Duodenal mucosa (tissue), 2 donors: Measurements from ENCODE around the gene LRRC8C.

Experiments
- H3K27ac ChIP-seq: one replicate; pipeline ENCODE4 v1.7.0; 2013; ENCODE audit warnings: low read depth, low read length
- H3K27me3 ChIP-seq, 2 donors: one replicate each; pipeline ENCODE4 v1.7.0; 2013; ENCODE audit warnings: low read length in 2 of 2, control low read depth in 1 of 2; ENCODE audit not compliant: insufficient read depth in 2 of 2, control insufficient read depth in 1 of 2
- H3K36me3 ChIP-seq, 2 donors: one replicate each; pipeline ENCODE4 v1.7.0; 2013; ENCODE audit warnings: low read length in 2 of 2, control low read depth in 1 of 2; ENCODE audit not compliant: insufficient read depth in 2 of 2, control insufficient read depth in 1 of 2
- H3K4me1 ChIP-seq, 2 donors: one replicate each; pipeline ENCODE4 v1.7.0; 2013; ENCODE audit warnings: low read length in 2 of 2, control low read depth in 1 of 2; ENCODE audit not compliant: insufficient read depth in 2 of 2, control insufficient read depth in 1 of 2
- H3K4me3 ChIP-seq, 2 donors: one replicate each; pipeline ENCODE4 v1.7.0; 2013; ENCODE audit warnings: low read length in 2 of 2, low read depth in 1 of 2
- H3K9ac ChIP-seq, 2 donors: one replicate each; pipeline ENCODE4 v1.7.0; 2013; ENCODE audit warnings: low read length in 2 of 2, low read depth in 1 of 2
- H3K9me3 ChIP-seq, 2 donors: one replicate each; pipeline ENCODE4 v1.7.0; 2013; ENCODE audit warnings: low read length in 2 of 2, control low read depth in 1 of 2; ENCODE audit not compliant: control insufficient read depth in 1 of 2

The LRRC8C gene

DNA sequence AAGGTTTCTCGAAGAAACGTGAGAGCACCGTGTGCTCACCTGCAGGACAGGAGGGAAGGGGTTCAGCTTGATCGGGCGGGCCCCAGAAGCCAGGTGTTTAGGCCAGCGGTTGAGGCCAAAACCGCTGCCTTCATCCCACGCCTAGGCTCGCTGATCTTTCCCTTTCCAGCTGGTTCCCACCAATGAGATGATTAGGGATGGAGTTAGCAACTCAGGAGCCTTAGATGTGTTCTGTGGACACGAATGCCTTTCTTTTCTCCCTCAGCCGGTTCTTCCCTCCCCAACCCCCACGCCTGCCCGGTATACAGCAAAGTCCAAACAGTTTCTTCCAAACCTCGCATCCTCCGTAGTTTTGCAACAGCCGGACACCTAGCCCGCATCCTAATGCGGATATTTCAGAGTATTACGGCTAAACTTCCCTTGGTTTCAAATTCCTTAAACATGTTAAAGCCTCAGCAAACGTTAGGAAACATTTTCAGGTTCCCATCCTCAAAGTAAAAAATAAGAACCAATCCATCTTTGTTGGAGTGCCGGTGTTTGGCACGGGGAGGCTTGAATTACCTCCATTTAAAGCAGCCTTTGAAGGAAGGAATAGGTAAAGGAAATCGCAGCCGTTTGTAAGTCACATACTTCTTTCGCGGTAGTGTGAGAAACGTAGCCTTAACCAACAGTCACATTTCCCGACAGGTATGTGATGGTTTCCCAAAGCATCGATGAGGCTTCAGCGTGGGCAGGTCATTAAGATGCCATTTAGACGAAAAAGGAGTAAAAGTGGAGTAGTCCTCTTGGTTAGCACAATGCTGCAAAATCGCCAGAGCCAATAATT lies 1.1 kb downstream of the LRRC8C start:
- Histone ChIP-seq H3K27ac (no peak overlapping the region), H3K36me3 (no peaks in the 10 kb centered on the region), H3K9ac (peak overlapping the region; percentile 44 to 49), H3K27me3 (peaks cover 0 to 3% of the 10 kb centered on the region in 2 donors), H3K4me1 (peaks cover 12 to 15% of the 10 kb centered on the region in 2 donors), H3K4me3 (peak overlapping the region; percentile 64 to 76), H3K9me3 (no peaks in the 10 kb centered on the region)

DNA sequence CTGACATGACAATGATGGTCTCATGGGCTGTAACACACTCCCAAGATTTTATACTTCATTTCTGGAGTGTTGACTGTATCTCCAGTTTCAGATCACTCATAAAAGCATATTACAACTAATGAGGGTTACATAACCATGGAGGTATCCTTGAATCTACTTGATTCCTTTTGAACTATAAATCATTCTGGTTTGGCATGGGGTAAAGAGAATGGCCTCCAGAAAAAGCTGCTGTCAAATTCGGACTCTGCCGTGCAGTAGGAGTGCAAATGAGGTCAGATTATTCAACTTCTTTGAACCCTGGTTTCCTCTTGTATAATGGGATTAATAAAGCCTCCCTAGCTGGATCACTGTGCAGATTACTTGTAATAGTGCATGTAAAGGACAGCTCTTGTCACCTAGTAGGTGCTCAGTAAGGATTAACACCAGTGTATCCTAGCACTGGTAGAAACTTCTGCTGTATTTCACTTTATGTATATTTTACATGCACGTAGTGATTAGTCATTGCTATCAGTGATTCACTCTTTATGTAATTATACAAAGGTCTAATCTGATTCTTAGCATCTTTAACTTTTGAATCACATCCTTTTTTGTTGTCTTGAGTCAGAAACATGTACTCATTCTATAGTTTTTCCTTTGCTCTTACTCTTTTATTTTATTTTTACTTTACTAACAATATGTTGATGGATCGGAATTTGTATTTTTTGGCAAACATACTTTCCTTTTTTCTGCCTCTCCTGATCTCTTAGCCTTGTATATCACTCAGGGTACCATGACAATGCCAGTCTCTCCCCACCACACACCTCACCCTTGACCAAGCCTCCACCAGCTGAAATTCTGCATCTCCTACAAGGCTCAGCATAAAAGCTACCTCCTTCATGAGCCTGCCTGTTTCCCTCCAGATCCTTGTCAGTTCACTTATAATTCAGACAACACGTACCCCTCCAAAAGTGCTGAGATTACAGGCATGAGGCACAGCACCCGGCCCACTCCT lies 3.2 kb downstream of the LRRC8C start:
- H3K4me3 ChIP-seq = no peak overlapping the region
- no peak overlapping the region for H3K27ac ChIP-seq
- H3K9ac ChIP-seq = no peak overlapping the region

DNA sequence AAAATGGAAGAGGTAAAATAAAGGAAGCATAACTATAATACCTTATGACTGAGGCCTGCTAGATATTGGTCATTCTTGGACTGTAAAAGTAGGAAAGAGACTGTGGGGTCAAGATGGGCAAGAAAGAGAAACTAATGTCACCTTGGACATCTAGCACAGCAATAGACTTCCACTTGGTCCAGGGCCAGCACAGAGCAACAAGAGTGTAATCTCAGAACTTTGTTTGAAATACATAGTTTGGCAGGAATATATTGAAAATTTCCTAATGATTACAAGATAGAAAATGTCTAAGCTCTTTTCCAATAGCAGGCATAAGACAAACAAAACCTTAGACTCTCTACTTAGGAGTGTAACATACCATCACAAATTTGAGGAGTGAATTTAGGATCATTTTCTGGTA lies 4.6 kb downstream of the LRRC8C start:
- Histone ChIP-seq H3K9me3 (no peaks in the 10 kb centered on the region), H3K27ac (no peak overlapping the region), H3K27me3 (peaks cover 0 to 3% of the 10 kb centered on the region in 2 donors), H3K4me1 (peaks cover 4 to 7% of the 10 kb centered on the region in 2 donors), H3K4me3 (no peak overlapping the region), H3K36me3 (no peaks in the 10 kb centered on the region), H3K9ac (no peak overlapping the region)

More for the DNA sequence above, 3.2 kb downstream of the LRRC8C start:
- no peaks in the 10 kb centered on the region for H3K9me3 ChIP-seq
- H3K4me1 ChIP-seq = peaks cover 12 to 15% of the 10 kb centered on the region in 2 donors
- H3K36me3 ChIP-seq = no peaks in the 10 kb centered on the region
- peaks cover 0 to 3% of the 10 kb centered on the region in 2 donors for H3K27me3 ChIP-seq

DNA sequence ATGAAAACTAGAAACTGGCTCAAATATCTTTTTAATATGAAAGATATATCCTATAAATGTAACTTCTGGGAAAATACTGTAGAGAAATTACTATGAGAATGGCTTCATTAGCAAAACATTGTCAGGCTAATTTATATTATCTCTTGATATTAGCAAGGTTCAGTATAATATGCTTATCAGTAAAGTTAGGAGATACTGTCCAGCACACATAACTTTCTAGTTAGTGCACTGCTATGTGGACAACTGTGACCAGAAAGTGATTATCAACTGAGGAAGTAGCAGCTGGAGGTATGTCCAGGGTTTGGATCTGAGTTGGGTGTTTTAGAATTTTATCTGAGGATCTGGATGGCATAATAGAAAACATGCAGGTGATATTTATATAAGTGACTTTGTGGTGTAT lies 7.5 kb downstream of the LRRC8C start:
- H3K9ac ChIP-seq = no peak overlapping the region

DNA sequence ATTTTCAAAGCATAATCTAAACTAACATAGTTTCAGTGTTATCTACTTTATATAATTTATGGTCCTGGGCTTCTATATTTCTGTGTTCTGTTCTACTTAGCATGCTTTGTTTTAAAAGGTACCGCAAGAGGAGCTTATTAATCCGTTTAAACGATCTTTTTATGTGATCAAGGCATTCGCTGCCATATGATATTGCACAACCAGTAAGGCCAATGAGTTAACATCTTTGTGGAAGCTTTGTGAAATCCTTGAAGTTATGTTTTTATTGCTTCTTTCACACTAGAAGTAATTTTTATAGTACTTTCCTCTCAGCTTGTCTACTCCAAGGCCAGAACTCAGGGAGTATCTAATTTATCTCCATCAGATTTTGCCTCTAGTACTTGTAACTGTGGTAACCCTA lies 8.9 kb downstream of the LRRC8C start:
- H3K9me3 ChIP-seq = peaks cover 0 to 8% of the 10 kb centered on the region in 2 donors
- H3K9ac ChIP-seq = no peak overlapping the region
- no peak overlapping the region for H3K4me3 ChIP-seq
- H3K27ac ChIP-seq = no peak overlapping the region
- H3K27me3 ChIP-seq = no peaks in the 10 kb centered on the region
- H3K36me3 ChIP-seq = no peaks in the 10 kb centered on the region
- H3K4me1 ChIP-seq = no peaks in the 10 kb centered on the region

More for the DNA sequence above, 7.5 kb downstream of the LRRC8C start:
- Histone ChIP-seq H3K27me3 (no peaks in the 10 kb centered on the region), H3K4me3 (no peak overlapping the region), H3K36me3 (no peaks in the 10 kb centered on the region), H3K9me3 (no peaks in the 10 kb centered on the region), H3K27ac (no peak overlapping the region), H3K4me1 (peaks cover 4 to 5% of the 10 kb centered on the region in 2 donors)

DNA sequence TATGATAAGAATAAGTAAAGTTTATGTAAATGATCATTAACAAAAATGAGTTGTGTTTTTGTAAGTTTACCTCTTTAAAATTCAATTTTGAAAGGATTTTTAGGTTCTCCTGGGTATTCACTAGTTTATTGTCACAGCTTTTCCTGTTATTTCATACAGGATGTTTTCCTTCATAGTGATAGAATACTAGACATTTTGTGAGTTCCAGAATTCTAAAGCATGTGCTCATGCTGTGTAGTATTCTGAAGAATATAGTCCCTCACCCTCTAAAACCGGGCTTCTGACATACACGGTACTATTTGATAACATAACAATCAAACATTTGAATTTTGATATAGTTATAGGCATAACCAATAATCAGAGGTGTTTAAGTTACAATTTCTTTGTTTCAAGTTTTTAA lies 10.7 kb downstream of the LRRC8C start:
- Histone ChIP-seq H3K36me3 (no peaks in the 10 kb centered on the region), H3K27ac (no peak overlapping the region), H3K4me1 (no peaks in the 10 kb centered on the region), H3K9me3 (peaks cover 0 to 8% of the 10 kb centered on the region in 2 donors), H3K4me3 (no peak overlapping the region), H3K27me3 (no peaks in the 10 kb centered on the region), H3K9ac (no peak overlapping the region)

DNA sequence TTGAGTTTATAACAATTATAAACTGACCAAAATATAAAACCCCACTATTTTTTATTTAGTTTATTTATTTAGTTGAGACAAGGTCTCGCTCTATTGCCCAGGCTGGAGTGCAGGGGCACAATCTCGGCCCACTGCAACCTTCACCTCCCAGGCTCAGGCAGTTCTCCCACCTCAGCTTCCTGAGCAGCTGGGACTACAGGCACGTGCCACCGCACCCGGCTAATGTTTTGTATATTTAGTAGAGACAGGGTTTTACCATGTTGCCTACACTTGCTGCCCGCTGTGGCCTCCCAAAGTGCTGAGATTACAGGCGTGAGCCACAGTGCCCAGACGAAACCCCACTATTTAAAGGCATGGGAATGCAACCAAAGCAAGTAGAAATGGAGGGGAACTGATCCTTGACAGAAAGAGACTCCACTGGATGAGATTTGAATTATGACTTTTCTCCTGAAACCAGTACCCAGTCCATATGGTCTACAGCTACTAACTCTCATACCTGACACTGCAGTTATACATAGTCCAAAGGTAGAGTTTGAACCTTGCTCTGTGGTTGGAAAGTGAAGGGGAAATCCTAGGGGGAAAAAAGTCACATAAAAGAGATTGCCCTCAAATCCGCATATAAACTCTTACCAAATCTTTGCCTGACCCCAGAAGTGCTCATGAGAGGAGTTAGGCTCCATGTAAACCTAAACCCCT lies 11.3 kb downstream of the LRRC8C start:
- Histone ChIP-seq H3K4me1 (peaks cover 0 to 3% of the 10 kb centered on the region in 2 donors), H3K27ac (no peak overlapping the region), H3K27me3 (no peaks in the 10 kb centered on the region), H3K36me3 (no peaks in the 10 kb centered on the region), H3K9me3 (peaks cover 0 to 8% of the 10 kb centered on the region in 2 donors), H3K4me3 (no peak overlapping the region), H3K9ac (no peak overlapping the region)

DNA sequence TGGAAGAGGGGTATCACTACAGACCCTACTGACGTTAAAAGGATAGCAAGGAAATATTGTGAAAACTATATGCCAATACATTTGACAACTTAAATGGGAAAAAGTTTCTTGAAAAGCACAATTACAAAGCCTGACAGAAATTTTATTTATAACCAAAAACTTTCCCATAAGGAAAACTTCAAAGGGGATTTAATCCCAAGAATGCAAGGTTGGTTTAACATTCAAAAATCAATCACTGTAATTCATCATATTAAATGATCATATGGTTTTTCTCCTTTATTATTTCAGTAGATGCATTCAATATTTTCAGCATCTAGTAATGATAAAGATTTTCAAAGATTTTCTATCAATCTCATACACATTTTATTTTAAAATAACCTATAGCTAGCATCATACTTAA lies 13.3 kb downstream of the LRRC8C start:
- peaks cover 0 to 8% of the 10 kb centered on the region in 2 donors for H3K9me3 ChIP-seq
- H3K4me1 ChIP-seq = peaks cover 0 to 4% of the 10 kb centered on the region in 2 donors
- no peaks in the 10 kb centered on the region for H3K36me3 ChIP-seq
- no peak overlapping the region for H3K9ac ChIP-seq
- no peak overlapping the region for H3K27ac ChIP-seq
- no peak overlapping the region for H3K4me3 ChIP-seq
- no peaks in the 10 kb centered on the region for H3K27me3 ChIP-seq

DNA sequence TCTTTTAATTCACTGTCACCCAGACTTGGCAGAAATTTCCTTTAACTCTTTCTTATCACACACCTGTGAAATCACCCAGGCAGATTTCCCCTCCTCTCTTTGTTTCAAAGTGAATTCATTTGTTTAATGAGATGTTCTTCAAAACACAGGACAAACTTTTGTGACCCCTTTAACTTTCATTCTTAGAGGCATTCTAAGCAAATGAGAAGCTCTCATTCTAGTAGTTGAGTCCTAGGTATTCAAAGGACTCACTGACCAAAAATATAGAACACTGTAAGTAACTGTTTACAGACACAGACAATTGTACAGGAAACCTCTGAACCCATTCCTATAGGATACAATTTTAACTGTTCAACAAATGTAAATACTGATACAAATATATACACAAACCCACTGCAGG lies 16.9 kb downstream of the LRRC8C start:
- Histone ChIP-seq H3K4me1 (peaks cover 0 to 4% of the 10 kb centered on the region in 2 donors), H3K36me3 (no peaks in the 10 kb centered on the region), H3K27me3 (no peaks in the 10 kb centered on the region), H3K9me3 (peaks cover 0 to 8% of the 10 kb centered on the region in 2 donors), H3K4me3 (no peak overlapping the region), H3K9ac (no peak overlapping the region), H3K27ac (no peak overlapping the region)
